Activated CD8-positive, alpha-beta T cell treated with anti-CD3 and anti-CD28 coated beads for 36 hours (primary cell): Measurements from ENCODE around the gene ACTRT2. TPM values are rescaled to one million over a fixed set of nuclear protein-coding genes. Genes with fewer than 3 reads are reported as not detected.

ENCODE experiments used
- ATAC-seq: fragments of 200-7000 bp; cut with Tn5 transposase; one replicate; pipeline ENCODE4 v1.10.0; 2021; ENCODE audit warnings: mild to moderate bottlenecking, moderate library complexity
- CTCF ChIA-PET: fragments of 350-600 bp; sonication (Branson Sonifier 250); formaldehyde crosslinking; loops from one replicate; lab custom pipeline; 2021; ENCODE audit warnings: antibody characterized with exemption; lab: Charles Lee
- POLR2A ChIA-PET: fragments of 350-600 bp; sonication (Branson Sonifier 250); formaldehyde crosslinking; loops from one replicate; lab custom pipeline; 2021; ENCODE audit warnings: antibody characterized with exemption; lab: Charles Lee
- DNase-seq: peaks from one replicate; pipeline ENCODE4 v3.0.0-alpha.2; 2020
- H3K27ac Mint-ChIP-seq: one replicate; pipeline ENCODE4 v1.8.0; 2021; ENCODE audit warnings: mild to moderate bottlenecking, mixed read lengths
- H3K27me3 Mint-ChIP-seq: one replicate; pipeline ENCODE4 v1.8.0; 2021; ENCODE audit warnings: mixed read lengths
- H3K36me3 Mint-ChIP-seq: one replicate; pipeline ENCODE4 v1.8.0; 2021; ENCODE audit warnings: low read depth, mixed read lengths
- H3K4me1 Mint-ChIP-seq: one replicate; pipeline ENCODE4 v1.8.0; 2021; ENCODE audit warnings: low read depth, mixed read lengths
- H3K4me3 Mint-ChIP-seq: one replicate; pipeline ENCODE4 v1.8.0; 2021; ENCODE audit warnings: mild to moderate bottlenecking, moderate library complexity, mixed read lengths
- H3K9me3 Mint-ChIP-seq: one replicate; pipeline ENCODE4 v1.8.0; 2021; ENCODE audit warnings: mixed read lengths
- CTCF ChIP-seq: fragments of 200-600 bp; IDR thresholded peaks from one replicate; pipeline ENCODE4 v1.8.0; 2022; ENCODE audit warnings: antibody characterized with exemption, mild to moderate bottlenecking
- intact Hi-C: fragments of 100-400 bp; cut with micrococcal nuclease; formaldehyde crosslinking; loops from one replicate; pipeline ENCODE4 v1.10.0; 2022
- total RNA-seq, 2 experiments: library from RNA; stranded (reverse); gene quantifications; one replicate each; pipeline ENCODE4 v1.2.3, GENCODE V29; 2021

ACTRT2 gene
- total RNA-seq: not detected

DNA sequence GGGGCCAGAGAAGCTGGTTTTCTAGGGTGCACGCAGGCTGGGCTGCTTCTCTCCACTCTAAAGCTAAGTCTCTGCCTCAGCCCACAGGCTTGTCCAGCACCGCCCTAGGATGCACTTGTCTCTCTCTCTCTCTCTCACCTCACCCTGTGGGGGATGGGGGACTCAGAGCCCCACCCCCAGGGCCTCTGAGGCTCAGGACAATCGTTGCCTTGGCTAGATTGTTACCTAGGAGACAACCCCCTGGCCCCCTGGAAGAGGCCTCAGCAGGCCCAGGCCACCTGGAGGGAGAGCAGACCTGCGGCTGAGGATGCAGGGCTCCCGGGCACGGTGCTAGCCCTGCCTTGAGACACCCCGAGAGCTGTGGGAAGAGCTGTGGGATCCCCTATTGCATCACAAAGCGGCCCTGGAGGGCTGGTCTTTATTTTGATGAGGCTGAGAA, at the start of gene ACTRT2:
TSS of gene ACTRT2 (plus strand) at position 235 of the 439 bp plus-strand sequence. CDS start 220 bp downstream, outside the sequence.
- ATAC-seq (no peak), DNase-seq (no peak)
- ChIA-PET CTCF (no interaction called here), POLR2A (interaction anchor here (1.0 kb wide), 1 partner anchor 28 kb away, joined by 3 read pairs; no protein-coding TSS in a partner anchor)
- H3K36me3 Mint-ChIP-seq: no peaks in the 10 kb centered on the region
- H3K27me3 Mint-ChIP-seq: no peaks in the 10 kb centered on the region
- H3K9me3 Mint-ChIP-seq: no peaks in the 10 kb centered on the region
- no peaks in the 10 kb centered on the region for H3K4me1 Mint-ChIP-seq
- no peak within 1 kb of the TSS for H3K27ac Mint-ChIP-seq
- intact Hi-C loops: no loop called here
- no peak for TF ChIP-seq CTCF
- no peak within 1 kb of the TSS for H3K4me3 Mint-ChIP-seq

GRCh38 chr1:2971609-2972008, 49.7 kb upstream of the ACTRT2 start:
- no peak for DNase-seq
- POLR2A ChIA-PET: no interaction called here
- TF ChIP-seq CTCF: no peak
- intact Hi-C loops: no loop called here
- Mint-ChIP-seq H3K36me3 (no peaks in the 10 kb centered on the region), H3K27ac (no peak overlapping the region), H3K27me3 (peaks cover 3% of the 10 kb centered on the region), H3K9me3 (no peaks in the 10 kb centered on the region), H3K4me3 (no peak overlapping the region), H3K4me1 (no peaks in the 10 kb centered on the region)
- CTCF ChIA-PET: no interaction called here
- ATAC-seq: no peak

DNA sequence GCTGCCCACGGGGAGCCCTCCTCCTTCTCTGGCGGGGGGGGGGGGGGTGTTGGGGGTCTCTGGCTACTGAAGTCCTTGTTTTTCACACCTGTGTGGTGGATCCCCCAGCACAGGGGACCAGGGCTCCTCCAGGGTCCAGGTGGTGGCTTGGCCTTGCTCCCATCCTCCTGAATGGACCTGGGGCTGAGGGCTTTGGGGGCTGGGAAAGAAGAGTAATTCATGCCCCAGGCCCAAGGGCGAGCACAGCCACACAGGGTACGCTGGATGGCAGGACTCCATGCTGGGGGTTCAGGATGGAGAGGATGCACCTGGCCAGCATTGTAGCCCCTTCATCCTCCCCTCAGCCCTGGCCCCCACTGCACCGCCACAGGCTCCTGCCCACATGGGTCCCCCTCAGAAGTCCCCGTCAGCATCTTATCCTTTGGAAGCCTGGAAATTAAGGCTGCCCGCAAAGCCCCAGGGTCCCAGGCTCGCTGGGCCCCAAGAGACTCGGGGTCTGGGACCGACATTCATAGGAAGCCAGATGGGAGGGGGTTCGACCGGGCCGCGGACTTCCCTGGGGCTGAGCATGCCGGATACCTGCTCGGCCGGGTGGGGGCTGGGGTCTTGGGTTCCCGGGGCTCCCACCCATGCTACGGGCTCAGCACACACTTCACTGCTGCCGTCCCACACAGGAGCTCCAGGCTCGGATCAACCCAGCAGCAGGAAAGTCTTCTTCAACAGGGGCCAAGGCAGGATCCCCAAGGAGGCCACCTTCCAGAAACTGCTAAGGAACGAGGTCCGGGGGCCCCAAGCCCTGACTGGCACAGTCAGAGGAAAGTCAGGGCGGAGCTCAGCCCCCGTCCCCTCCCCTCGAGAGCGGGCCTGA, 49.0 kb upstream of the ACTRT2 start:
- no peak for DNase-seq
- TF ChIP-seq CTCF: no peak
- H3K9me3 Mint-ChIP-seq: no peaks in the 10 kb centered on the region
- H3K27ac Mint-ChIP-seq: no peak overlapping the region
- ChIA-PET POLR2A (no interaction called here), CTCF (no interaction called here)
- no peaks in the 10 kb centered on the region for H3K4me1 Mint-ChIP-seq
- intact Hi-C loops: no loop called here
- H3K27me3 Mint-ChIP-seq: peaks cover 3% of the 10 kb centered on the region
- H3K36me3 Mint-ChIP-seq: no peaks in the 10 kb centered on the region
- ATAC-seq: no peak
- no peak overlapping the region for H3K4me3 Mint-ChIP-seq

- Mint-ChIP-seq H3K27ac (no peak overlapping the region), H3K27me3 (peaks cover 3% of the 10 kb centered on the region), H3K36me3 (no peaks in the 10 kb centered on the region), H3K4me3 (no peak overlapping the region), H3K4me1 (no peaks in the 10 kb centered on the region), H3K9me3 (no peaks in the 10 kb centered on the region)
- ChIA-PET CTCF (no interaction called here), POLR2A (no interaction called here)
- intact Hi-C loops: no loop called here
- TF ChIP-seq CTCF: no peak
- DNase-seq (no peak), ATAC-seq (no peak)
Observed at GRCh38 chr1:2972879-2973575, 48.2 kb upstream of the ACTRT2 start.
